GM12878 (cell line): Measurements from ENCODE around the gene SWT1. TPM values are rescaled to one million over a fixed set of nuclear protein-coding genes. Genes with fewer than 3 reads are reported as not detected.
"Not testable (repeated sequence)": the region's sequence is repeated elsewhere in the genome, so short reads cannot be mapped to it uniquely, and the experiment has no call there.

ENCODE experiments used
- ATAC-seq: fragments of 200-7000 bp; cut with Tn5 transposase; 3 replicates; pipeline ENCODE4 v1.9.1; 2020; ENCODE audit warnings: mild to moderate bottlenecking, moderate library complexity
- BruUV-seq: library from RNA; stranded (reverse); fragments of 400-500 nt; replicated peaks from 2 replicates; lab custom pipeline; 2021; lab: Mats Ljungman, UMichigan
- CTCF ChIA-PET: fragments of 300-600 bp; sonication (Branson Sonifier 250); formaldehyde crosslinking; extraction: SDS; loops from one replicate; lab custom pipeline; 2021; ENCODE audit warnings: inconsistent platforms; lab: Yijun Ruan, JAX
- POLR2A ChIA-PET: fragments of 350-600 bp; formaldehyde crosslinking; extraction: SDS; loops from one replicate; lab custom pipeline; 2021; ENCODE audit warnings: inconsistent platforms; lab: Charles Lee
- RAD21 ChIA-PET: fragments of 300-600 bp; sonication (Branson Sonifier 250); formaldehyde crosslinking; loops from one replicate; lab custom pipeline; 2023; ENCODE audit warnings: antibody characterized with exemption; ENCODE audit not compliant: unreplicated experiment; lab: Charles Lee
- SMC1A ChIA-PET: fragments of 300-600 bp; sonication (Branson Sonifier 250); formaldehyde crosslinking; loops from one replicate; lab custom pipeline; 2023; ENCODE audit not compliant: unreplicated experiment, uncharacterized antibody; lab: Charles Lee
- DNase-seq: peaks from one replicate; pipeline ENCODE4 v3.0.0-alpha.2; 2011; ENCODE audit warnings: low read depth, low spot score
- FAIRE-seq: peaks from 3 replicates; lab custom pipeline; 2011; peaks lifted over from hg19 to GRCh38; lab: Jason Lieb, UNC
- H2AFZ ChIP-seq: 2 replicates; pipeline ENCODE4 v1.6.0; 2011; ENCODE audit warnings: low read depth, low read length, control low read depth; ENCODE audit not compliant: control insufficient read depth
- H3K27ac ChIP-seq: 2 replicates; pipeline ENCODE4 v1.5.1; 2011; ENCODE audit warnings: control low read depth; ENCODE audit not compliant: control insufficient read depth, insufficient read depth
- H3K27me3 ChIP-seq, 2 experiments: replicated peaks in 1 of 2; 2 replicates each; pipeline versions ENCODE4 v1.6.0 to v1.6.1; 2011; ENCODE audit warnings: low read length in 1 of 2; ENCODE audit not compliant: control insufficient read depth in 2 of 2, insufficient read depth in 2 of 2
- H3K36me3 ChIP-seq, 2 experiments: 2 replicates each; pipeline ENCODE4 v1.5.1; 2011; ENCODE audit warnings: low read length in 1 of 2; ENCODE audit not compliant: control insufficient read depth in 2 of 2, insufficient read depth in 2 of 2
- H3K4me1 ChIP-seq: 2 replicates; pipeline ENCODE4 v1.6.1; 2011; ENCODE audit warnings: mild to moderate bottlenecking, low read length, moderate library complexity, mixed read lengths; ENCODE audit not compliant: control insufficient read depth, insufficient read depth
- H3K4me2 ChIP-seq: 2 replicates; pipeline ENCODE4 v1.6.0; 2011; ENCODE audit warnings: control low read depth; ENCODE audit not compliant: control insufficient read depth, insufficient read depth
- H3K4me3 ChIP-seq: fragments of 200-600 bp; sonication (generic); 2 replicates; pipeline ENCODE4 v1.5.1; 2016
- H3K79me2 ChIP-seq: 2 replicates; pipeline ENCODE4 v1.6.0; 2011; ENCODE audit warnings: low read length; ENCODE audit not compliant: control insufficient read depth, insufficient read depth
- H3K9ac ChIP-seq: 2 replicates; pipeline ENCODE4 v1.8.0; 2011; ENCODE audit warnings: low read length, control low read depth, mixed read lengths; ENCODE audit not compliant: control insufficient read depth, insufficient read depth
- H3K9me3 ChIP-seq: replicated peaks from 3 replicates; pipeline ENCODE4 v1.5.1; 2011; ENCODE audit warnings: mild to moderate bottlenecking, low read length; ENCODE audit not compliant: control insufficient read depth, insufficient read depth
- H4K20me1 ChIP-seq: 2 replicates; pipeline ENCODE4 v1.6.0; 2011; ENCODE audit not compliant: control insufficient read depth, insufficient read depth
- CHD1 ChIP-seq: IDR thresholded peaks from 2 replicates; pipeline ENCODE4 v1.6.1; 2012; ENCODE audit warnings: low read depth, low read length, improper control_type of control experiment
- CREB1 ChIP-seq: IDR thresholded peaks from 2 replicates; pipeline ENCODE4 v1.6.1; 2012; ENCODE audit warnings: low read depth, mild to moderate bottlenecking, inconsistent platforms
- KAT2A ChIP-seq: conservative IDR thresholded peaks from 2 replicates; pipeline ENCODE4 v1.6.1; 2011; ENCODE audit warnings: low read depth, low read length; ENCODE audit not compliant: control insufficient read depth
- POLR2AphosphoS2 ChIP-seq: IDR thresholded peaks from 2 replicates; pipeline ENCODE4 v1.6.1; 2011; ENCODE audit warnings: low read depth, mild to moderate bottlenecking, low read length, improper control_type of control experiment, moderate library complexity
- ZNF24 ChIP-seq: fragments of 450-650 bp; IDR thresholded peaks from 2 replicates; pipeline ENCODE4 v1.6.1; 2017; ENCODE audit warnings: antibody characterized with exemption, mild to moderate bottlenecking
- WGBS: methylation state at CpG from one replicate; pipeline ENCODE4 v1.1.6; 2016; ENCODE audit warnings: low lambda C conversion rate; ENCODE audit not compliant: insufficient replicate concordance, insufficient coverage; ENCODE audit errors: missing lambda C conversion rate; 5-methylcytosine and 5-hydroxymethylcytosine counted together
- in situ Hi-C: fragments of 300-500 bp; cut with MboI; formaldehyde crosslinking; loops from 9 replicates; pipeline ENCODE4 v1.14.3; 2018; ENCODE audit warnings: mixed read lengths
- intact Hi-C: fragments of 100-400 bp; cut with micrococcal nuclease; formaldehyde crosslinking; loops from one replicate; pipeline ENCODE4 v1.14.2; 2022; ENCODE audit not compliant: unreplicated experiment
- polyA plus RNA-seq, 11 experiments: library from polyadenylated mRNA; depleted of rRNA in 4 of 11; unstranded in 6 of 11; stranded (reverse) in 5 of 11; fragments of >200 nt; fragmentation: Nextera tagmentation in 4 of 11; fragmentation: Illumina TruSeq in 1 of 11; extraction: Ambion mirVana in 4 of 11; extraction: Trizol in 1 of 11; gene quantifications; 1 replicate in 1 of 11; 2 replicates in 10 of 11; pipeline versions ENCODE4 v1.2.1 to v1.2.3, GENCODE V29; 2011 to 2016; ENCODE audit warnings: inconsistent platforms in 2 of 11, missing spikeins in 2 of 11, low read depth in 1 of 11
- total RNA-seq, 4 experiments: library from RNA; depleted of rRNA in 3 of 4; stranded (reverse); fragments of >200 nt in 3 of 4; fragmentation: Illumina TruSeq in 1 of 4; extraction: Trizol in 1 of 4; gene quantifications; 2 replicates each; pipeline versions ENCODE4 v1.2.1 to v1.2.3, GENCODE V29; 2013 to 2021
- TF ChIP-seq, protein P1 (sequence below): fragments of 450-650 bp; IDR thresholded peaks from 2 replicates; pipeline ENCODE4 v1.6.1; 2017; ENCODE audit warnings: mild to moderate bottlenecking, moderate library complexity
- TF ChIP-seq, protein P2 (sequence below): IDR thresholded peaks from 2 replicates; pipeline ENCODE4 v1.6.1; 2011; ENCODE audit warnings: low read depth, mild to moderate bottlenecking, low read length, moderate library complexity, borderline replicate concordance; ENCODE audit errors: extremely low read depth
- TF ChIP-seq, protein P3 (sequence below): IDR thresholded peaks from 2 replicates; pipeline ENCODE4 v1.6.1; 2011; ENCODE audit warnings: mild to moderate bottlenecking, low read depth, low read length, moderate library complexity; ENCODE audit not compliant: insufficient replicate concordance
- TF ChIP-seq, protein P4 (sequence below): IDR thresholded peaks from 2 replicates; pipeline ENCODE4 v1.6.1; 2011; ENCODE audit warnings: borderline replicate concordance, low read depth, mild to moderate bottlenecking, moderate library complexity, low read length; ENCODE audit not compliant: insufficient read depth, poor library complexity, severe bottlenecking

The SWT1 gene
- total and polyA plus RNA-seq, 10 of the 15 experiments (the other 5 are each of a cell fraction or from before 2014, with no cell fraction given): 1.0 to 4.2 (median 2.6) TPM

DNA sequence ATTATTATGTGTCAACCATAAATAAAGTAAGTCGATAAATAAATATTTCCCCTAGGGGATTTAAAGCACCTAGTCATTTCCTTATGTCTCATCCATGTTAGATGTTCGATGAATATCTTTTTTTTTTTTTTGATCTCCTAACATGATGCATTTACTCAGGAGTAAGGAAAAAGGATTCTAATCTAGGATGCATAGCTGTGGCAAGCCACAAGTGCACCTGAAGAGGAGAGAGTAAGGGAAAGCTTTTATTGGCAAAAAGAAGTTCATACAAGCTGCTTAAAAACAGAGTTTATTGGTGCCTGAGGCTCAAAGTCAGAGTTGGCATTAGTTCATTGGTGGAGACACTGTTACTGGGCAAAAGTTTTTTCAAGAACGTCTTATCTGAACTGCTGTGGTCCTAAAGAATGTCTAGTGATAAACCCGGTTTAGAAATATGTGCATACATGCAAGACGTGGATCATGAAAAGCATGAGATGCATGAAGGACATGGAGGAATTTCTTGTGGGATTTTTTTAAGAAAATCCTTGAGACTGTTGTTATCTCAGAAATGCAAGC is 51.7 kb downstream of the SWT1 start:
- Histone ChIP-seq H4K20me1 (no peaks in the 10 kb centered on the region), H3K9ac (no peak overlapping the region), H3K79me2 (no peaks in the 10 kb centered on the region), H3K9me3 (no peaks in the 10 kb centered on the region), H3K27me3 (no peaks in the 10 kb centered on the region), H3K4me2 (no peak overlapping the region), H2AFZ (no peak overlapping the region), H3K36me3 (no peaks in the 10 kb centered on the region), H3K4me1 (no peaks in the 10 kb centered on the region), H3K4me3 (no peak overlapping the region), H3K27ac (no peak overlapping the region)
- in situ Hi-C loops (no loop called here), intact Hi-C loops (no loop called here)
- FAIRE-seq: no peak
- CTCF ChIA-PET: interaction anchor here (1.4 kb wide), 2 partner anchors 32 to 472 kb away, joined by 3 to 4 read pairs; no protein-coding TSS in a partner anchor
- no peak for DNase-seq
- 81% methylated on average over 5 of the region's 5 CpGs for WGBS
- ATAC-seq: no peak
- no TSS peak for BruUV-seq
- RAD21 ChIA-PET: interaction anchor here (1.8 kb wide), 1 partner anchor 387 kb away, joined by 4 read pairs; no protein-coding TSS in a partner anchor
- no peak for TF ChIP-seq CHD1
- no peak for TF ChIP-seq KAT2A
- TF ChIP-seq CREB1: no peak
- no peak for TF ChIP-seq POLR2AphosphoS2
- TF ChIP-seq, protein P1, sequence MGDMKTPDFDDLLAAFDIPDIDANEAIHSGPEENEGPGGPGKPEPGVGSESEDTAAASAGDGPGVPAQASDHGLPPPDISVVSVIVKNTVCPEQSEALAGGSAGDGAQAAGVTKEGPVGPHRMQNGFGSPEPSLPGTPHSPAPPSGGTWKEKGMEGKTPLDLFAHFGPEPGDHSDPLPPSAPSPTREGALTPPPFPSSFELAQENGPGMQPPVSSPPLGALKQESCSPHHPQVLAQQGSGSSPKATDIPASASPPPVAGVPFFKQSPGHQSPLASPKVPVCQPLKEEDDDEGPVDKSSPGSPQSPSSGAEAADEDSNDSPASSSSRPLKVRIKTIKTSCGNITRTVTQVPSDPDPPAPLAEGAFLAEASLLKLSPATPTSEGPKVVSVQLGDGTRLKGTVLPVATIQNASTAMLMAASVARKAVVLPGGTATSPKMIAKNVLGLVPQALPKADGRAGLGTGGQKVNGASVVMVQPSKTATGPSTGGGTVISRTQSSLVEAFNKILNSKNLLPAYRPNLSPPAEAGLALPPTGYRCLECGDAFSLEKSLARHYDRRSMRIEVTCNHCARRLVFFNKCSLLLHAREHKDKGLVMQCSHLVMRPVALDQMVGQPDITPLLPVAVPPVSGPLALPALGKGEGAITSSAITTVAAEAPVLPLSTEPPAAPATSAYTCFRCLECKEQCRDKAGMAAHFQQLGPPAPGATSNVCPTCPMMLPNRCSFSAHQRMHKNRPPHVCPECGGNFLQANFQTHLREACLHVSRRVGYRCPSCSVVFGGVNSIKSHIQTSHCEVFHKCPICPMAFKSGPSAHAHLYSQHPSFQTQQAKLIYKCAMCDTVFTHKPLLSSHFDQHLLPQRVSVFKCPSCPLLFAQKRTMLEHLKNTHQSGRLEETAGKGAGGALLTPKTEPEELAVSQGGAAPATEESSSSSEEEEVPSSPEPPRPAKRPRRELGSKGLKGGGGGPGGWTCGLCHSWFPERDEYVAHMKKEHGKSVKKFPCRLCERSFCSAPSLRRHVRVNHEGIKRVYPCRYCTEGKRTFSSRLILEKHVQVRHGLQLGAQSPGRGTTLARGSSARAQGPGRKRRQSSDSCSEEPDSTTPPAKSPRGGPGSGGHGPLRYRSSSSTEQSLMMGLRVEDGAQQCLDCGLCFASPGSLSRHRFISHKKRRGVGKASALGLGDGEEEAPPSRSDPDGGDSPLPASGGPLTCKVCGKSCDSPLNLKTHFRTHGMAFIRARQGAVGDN: no peak
- TF ChIP-seq, protein P2, sequence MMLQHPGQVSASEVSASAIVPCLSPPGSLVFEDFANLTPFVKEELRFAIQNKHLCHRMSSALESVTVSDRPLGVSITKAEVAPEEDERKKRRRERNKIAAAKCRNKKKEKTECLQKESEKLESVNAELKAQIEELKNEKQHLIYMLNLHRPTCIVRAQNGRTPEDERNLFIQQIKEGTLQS: no peak
- no peak for TF ChIP-seq ZNF24
- TF ChIP-seq, protein P3, sequence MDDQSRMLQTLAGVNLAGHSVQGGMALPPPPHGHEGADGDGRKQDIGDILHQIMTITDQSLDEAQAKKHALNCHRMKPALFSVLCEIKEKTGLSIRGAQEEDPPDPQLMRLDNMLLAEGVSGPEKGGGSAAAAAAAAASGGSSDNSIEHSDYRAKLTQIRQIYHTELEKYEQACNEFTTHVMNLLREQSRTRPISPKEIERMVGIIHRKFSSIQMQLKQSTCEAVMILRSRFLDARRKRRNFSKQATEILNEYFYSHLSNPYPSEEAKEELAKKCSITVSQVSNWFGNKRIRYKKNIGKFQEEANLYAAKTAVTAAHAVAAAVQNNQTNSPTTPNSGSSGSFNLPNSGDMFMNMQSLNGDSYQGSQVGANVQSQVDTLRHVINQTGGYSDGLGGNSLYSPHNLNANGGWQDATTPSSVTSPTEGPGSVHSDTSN: no peak
- TF ChIP-seq, protein P4, sequence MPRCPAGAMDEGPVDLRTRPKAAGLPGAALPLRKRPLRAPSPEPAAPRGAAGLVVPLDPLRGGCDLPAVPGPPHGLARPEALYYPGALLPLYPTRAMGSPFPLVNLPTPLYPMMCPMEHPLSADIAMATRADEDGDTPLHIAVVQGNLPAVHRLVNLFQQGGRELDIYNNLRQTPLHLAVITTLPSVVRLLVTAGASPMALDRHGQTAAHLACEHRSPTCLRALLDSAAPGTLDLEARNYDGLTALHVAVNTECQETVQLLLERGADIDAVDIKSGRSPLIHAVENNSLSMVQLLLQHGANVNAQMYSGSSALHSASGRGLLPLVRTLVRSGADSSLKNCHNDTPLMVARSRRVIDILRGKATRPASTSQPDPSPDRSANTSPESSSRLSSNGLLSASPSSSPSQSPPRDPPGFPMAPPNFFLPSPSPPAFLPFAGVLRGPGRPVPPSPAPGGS: no peak
- POLR2A ChIA-PET: no interaction called here
- SMC1A ChIA-PET: interaction anchor here (0.8 kb wide), 1 partner anchor 82 kb away, joined by 3 read pairs; no protein-coding TSS in a partner anchor

DNA sequence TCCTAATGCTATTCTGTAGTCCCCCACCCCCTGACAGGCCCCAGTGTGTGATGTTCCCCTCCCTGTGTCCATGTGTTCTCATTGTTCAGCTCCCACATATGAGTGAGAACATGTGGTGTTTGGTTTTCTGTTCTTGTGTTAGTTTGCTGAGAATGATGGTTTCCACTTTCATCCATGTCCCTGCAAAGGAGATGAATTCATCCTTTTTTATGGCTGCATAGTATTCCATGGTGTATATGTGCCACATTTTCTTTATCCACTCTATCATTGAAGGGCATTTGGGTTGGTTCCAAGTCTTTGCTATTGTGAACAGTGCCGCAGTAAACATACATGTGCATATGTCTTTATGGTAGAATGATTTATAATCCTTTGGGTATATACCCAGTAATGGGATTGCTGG is 52.4 kb downstream of the SWT1 start:
- RAD21 ChIA-PET, BruUV-seq, intact Hi-C loops, H3K9ac ChIP-seq, H3K4me2 ChIP-seq, H4K20me1 ChIP-seq, ATAC-seq, H3K9me3 ChIP-seq, POLR2A ChIA-PET, DNase-seq, in situ Hi-C loops, H3K4me1 ChIP-seq, H3K36me3 ChIP-seq, H3K4me3 ChIP-seq, H3K79me2 ChIP-seq, SMC1A ChIA-PET, H3K27ac ChIP-seq, FAIRE-seq, H2AFZ ChIP-seq, H3K27me3 ChIP-seq: not testable (repeated sequence)
- CTCF ChIA-PET: interaction anchor here (1.4 kb wide), 2 partner anchors 31 to 472 kb away, joined by 3 to 4 read pairs; no protein-coding TSS in a partner anchor
- WGBS: 88% methylated on average over 1 of the region's 1 CpG
